IMR-90 (cell line): ENCODE data around the gene FOXI1. TPM values are rescaled to one million over a fixed set of nuclear protein-coding genes. Genes with fewer than 3 reads are reported as not detected.

Experiments used
- ATAC-seq: fragments of 200-7000 bp; cut with Tn5 transposase; 2 replicates; pipeline ENCODE4 v1.9.1; 2020; ENCODE audit warnings: low read depth, mild to moderate bottlenecking, moderate library complexity
- BruUV-seq: library from RNA; stranded (reverse); fragments of 400-500 nt; replicated peaks from 2 replicates; lab custom pipeline; 2021; lab: Mats Ljungman, UMichigan
- CTCF ChIA-PET: fragments of 300-600 bp; formaldehyde crosslinking; extraction: SDS; loops from one replicate; lab custom pipeline; 2021; ENCODE audit warnings: antibody characterized with exemption; lab: Yijun Ruan, JAX
- POLR2A ChIA-PET: fragments of 300-600 bp; sonication (Branson Sonifier 250); formaldehyde crosslinking; loops from one replicate; lab custom pipeline; 2022; ENCODE audit warnings: antibody characterized with exemption; ENCODE audit not compliant: unreplicated experiment; lab: Charles Lee
- DNase-seq: peaks from one replicate; pipeline ENCODE4 v3.0.0; 2013
- H2AFZ ChIP-seq: replicated peaks from 2 replicates; pipeline ENCODE3; 2013; ENCODE audit warnings: low read length, mild to moderate bottlenecking; ENCODE audit not compliant: poor library complexity
- H2AK5ac ChIP-seq: 2 replicates; pipeline ENCODE4 v1.6.1; 2013; ENCODE audit warnings: low read depth, low read length, inconsistent platforms
- H2AK9ac ChIP-seq: replicated peaks from 2 replicates; pipeline ENCODE3; 2013; ENCODE audit warnings: mild to moderate bottlenecking, low read depth, low read length, moderate library complexity; ENCODE audit not compliant: poor library complexity
- H2BK120ac ChIP-seq: 2 replicates; pipeline ENCODE4 v1.6.1; 2013; ENCODE audit warnings: low read depth, low read length, inconsistent platforms
- H2BK15ac ChIP-seq: 3 replicates; pipeline ENCODE4 v1.6.1; 2013; ENCODE audit warnings: low read depth, low read length, inconsistent platforms
- H2BK20ac ChIP-seq: 2 replicates; pipeline ENCODE4 v1.6.1; 2013; ENCODE audit warnings: low read depth, mild to moderate bottlenecking, inconsistent platforms, low read length, moderate library complexity
- H2BK5ac ChIP-seq: 2 replicates; pipeline ENCODE4 v1.6.1; 2013; ENCODE audit warnings: mild to moderate bottlenecking, low read depth, low read length, inconsistent platforms; ENCODE audit not compliant: poor library complexity, severe bottlenecking
- H3K14ac ChIP-seq: replicated peaks from 2 replicates; pipeline ENCODE4 v1.6.1; 2013; ENCODE audit warnings: low read depth, low read length, inconsistent platforms
- H3K18ac ChIP-seq: 2 replicates; pipeline ENCODE4 v1.6.1; 2013; ENCODE audit warnings: low read depth, low read length, control low read depth
- H3K23ac ChIP-seq: 2 replicates; pipeline ENCODE4 v1.6.1; 2013; ENCODE audit warnings: low read depth, low read length, inconsistent platforms
- H3K27ac ChIP-seq: 2 replicates; pipeline ENCODE4 v1.5.1; 2013; ENCODE audit warnings: mild to moderate bottlenecking, control low read depth, low read length; ENCODE audit not compliant: insufficient read depth
- H3K27me3 ChIP-seq: 2 replicates; pipeline ENCODE4 v1.6.1; 2013; ENCODE audit warnings: low read length; ENCODE audit not compliant: control insufficient read depth, insufficient read depth
- H3K36me3 ChIP-seq: 2 replicates; pipeline ENCODE4 v1.6.1; 2013; ENCODE audit warnings: low read length, mixed read lengths; ENCODE audit not compliant: control insufficient read depth, insufficient read depth
- H3K4ac ChIP-seq: 2 replicates; pipeline ENCODE4 v1.6.1; 2013; ENCODE audit warnings: low read depth, low read length, inconsistent platforms
- H3K4me1 ChIP-seq: 2 replicates; pipeline ENCODE4 v1.6.1; 2013; ENCODE audit warnings: low read length, mixed read lengths; ENCODE audit not compliant: control insufficient read depth, insufficient read depth
- H3K4me2 ChIP-seq: 2 replicates; pipeline ENCODE4 v1.6.1; 2013; ENCODE audit warnings: low read depth, mild to moderate bottlenecking, control low read depth, low read length, moderate library complexity
- H3K4me3 ChIP-seq: 2 replicates; pipeline ENCODE4 v1.5.1; 2013; ENCODE audit warnings: low read depth, mild to moderate bottlenecking, control low read depth, low read length, moderate library complexity; ENCODE audit not compliant: insufficient read depth
- H3K56ac ChIP-seq: 2 replicates; pipeline ENCODE4 v1.6.1; 2013; ENCODE audit warnings: low read length, inconsistent platforms; ENCODE audit not compliant: insufficient read depth; ENCODE audit errors: extremely low read depth
- H3K79me1 ChIP-seq, 2 experiments: 2 replicates each; pipeline ENCODE4 v1.6.1; 2013; ENCODE audit warnings: low read length in 2 of 2, inconsistent platforms in 1 of 2, low read depth in 1 of 2
- H3K9ac ChIP-seq: 2 replicates; pipeline ENCODE4 v1.6.1; 2013; ENCODE audit warnings: low read depth, low read length, control low read depth
- H3K9me1 ChIP-seq: 2 replicates; pipeline ENCODE4 v1.6.1; 2013; ENCODE audit warnings: low read length, inconsistent platforms; ENCODE audit not compliant: insufficient read depth
- H3K9me3 ChIP-seq: 2 replicates; pipeline ENCODE4 v1.6.1; 2013; ENCODE audit warnings: low read length; ENCODE audit not compliant: control insufficient read depth, insufficient read depth
- H4K20me1 ChIP-seq: 2 replicates; pipeline ENCODE4 v1.6.1; 2013; ENCODE audit warnings: low read length, inconsistent platforms; ENCODE audit not compliant: insufficient read depth
- H4K5ac ChIP-seq: 2 replicates; pipeline ENCODE4 v1.6.1; 2013; ENCODE audit warnings: mild to moderate bottlenecking, low read depth, low read length, control low read depth
- H4K8ac ChIP-seq, 2 experiments: 2 replicates each; pipeline ENCODE4 v1.6.1; 2013; ENCODE audit warnings: low read depth in 2 of 2, low read length in 2 of 2, control low read depth in 1 of 2, inconsistent platforms in 1 of 2
- H4K91ac ChIP-seq: 2 replicates; pipeline ENCODE4 v1.6.1; 2013; ENCODE audit warnings: low read depth, low read length, inconsistent platforms; ENCODE audit not compliant: insufficient read depth
- BHLHE40 ChIP-seq: fragments of 150-350 bp; IDR thresholded peaks from 2 replicates; pipeline ENCODE4 v1.6.1; 2016; ENCODE audit warnings: mild to moderate bottlenecking, low read depth, low read length
- CTCF ChIP-seq: conservative IDR thresholded peaks from 2 replicates; pipeline ENCODE4 v1.5.1; 2012; ENCODE audit warnings: mild to moderate bottlenecking, low read depth, low read length, improper control_type of control experiment
- POLR2A ChIP-seq: IDR thresholded peaks from 2 replicates; pipeline ENCODE4 v1.6.1; 2012; ENCODE audit warnings: mild to moderate bottlenecking, low read depth, low read length
- RCOR1 ChIP-seq: IDR thresholded peaks from 2 replicates; pipeline ENCODE4 v1.6.1; 2012; ENCODE audit warnings: mild to moderate bottlenecking, low read length, improper control_type of control experiment; ENCODE audit not compliant: insufficient replicate concordance
- WGBS, 2 experiments: methylation state at CpG; one replicate each; pipeline versions ENCODE4 v1.1.5 to v1.1.7; 2013; ENCODE audit warnings: missing lambda C conversion rate in 2 of 2; ENCODE audit not compliant: insufficient read length in 1 of 2; ENCODE audit errors: extremely low coverage in 2 of 2; 5-methylcytosine and 5-hydroxymethylcytosine counted together
- dilution Hi-C: fragments of 300-500 bp; cut with HindIII; formaldehyde crosslinking; loops from one replicate; pipeline ENCODE4 v1.14.3; 2018; ENCODE audit warnings: low sequenced_read_pairs; ENCODE audit not compliant: unreplicated experiment
- in situ Hi-C: fragments of 300-500 bp; cut with MboI; formaldehyde crosslinking; loops from 3 replicates; pipeline ENCODE4 v1.14.3; 2019; ENCODE audit warnings: low sequenced_read_pairs, inconsistent platforms, mixed read lengths
- intact Hi-C: fragments of 100-400 bp; cut with micrococcal nuclease; formaldehyde crosslinking; loops from 2 replicates; pipeline ENCODE4 v1.10.0; 2022
- polyA plus RNA-seq, 3 experiments: library from polyadenylated mRNA; depleted of rRNA; stranded (reverse); fragments of >200 nt; gene quantifications; 2 replicates each; pipeline ENCODE4 v1.2.3, GENCODE V29; 2012; ENCODE audit warnings: low replicate concordance in 1 of 3
- total RNA-seq: library from RNA; depleted of rRNA; stranded (reverse); fragments of >200 nt; gene quantifications from 2 replicates; pipeline ENCODE4 v1.2.3, GENCODE V29; 2012

The FOXI1 gene
- total and polyA plus RNA-seq, 2 of the 4 experiments (the other 2 are of a cell fraction) = not detected

GRCh38 chr5:170137694-170138214, 32.1 kb downstream of the FOXI1 start:
- ATAC-seq (no peak), DNase-seq (no peak)
- CTCF ChIA-PET = no interaction called here
- H3K23ac ChIP-seq = no peak overlapping the region
- H2AK9ac ChIP-seq = peak overlapping the region; percentile 26
- no peak overlapping the region for H2BK120ac ChIP-seq
- no peak overlapping the region for H3K4ac ChIP-seq
- dilution Hi-C loops (no loop called here), in situ Hi-C loops (no loop called here), intact Hi-C loops (no loop called here)
- no peak overlapping the region for H2AK5ac ChIP-seq
- no peaks in the 10 kb centered on the region for H3K9me3 ChIP-seq
- no peaks in the 10 kb centered on the region for H3K36me3 ChIP-seq
- no peak overlapping the region for H3K4me3 ChIP-seq
- H4K5ac ChIP-seq = no peak overlapping the region
- no peaks in the 10 kb centered on the region for H3K27me3 ChIP-seq
- no peak overlapping the region for H3K4me2 ChIP-seq
- POLR2A ChIA-PET = no interaction called here
- no peak overlapping the region for H3K9ac ChIP-seq
- no peak overlapping the region for H4K8ac ChIP-seq
- no peak overlapping the region for H3K56ac ChIP-seq
- no peak overlapping the region for H2AFZ ChIP-seq
- H4K91ac ChIP-seq = no peak overlapping the region
- H3K14ac ChIP-seq = no peak overlapping the region
- no peak overlapping the region for H3K27ac ChIP-seq
- H2BK15ac ChIP-seq = no peak overlapping the region
- H3K18ac ChIP-seq = no peak overlapping the region
- WGBS, 2 experiments = 47% methylated on average over 2 of the region's 2 CpGs; no CpG with 5 or more reads in 1 of the 2 experiments
- no peaks in the 10 kb centered on the region for H4K20me1 ChIP-seq
- H3K79me1 ChIP-seq = no peaks in the 10 kb centered on the region
- no peak overlapping the region for H2BK20ac ChIP-seq
- H3K9me1 ChIP-seq = no peaks in the 10 kb centered on the region
- no TSS peak for BruUV-seq
- no peak overlapping the region for H2BK5ac ChIP-seq
- H3K4me1 ChIP-seq = no peaks in the 10 kb centered on the region
- TF ChIP-seq CTCF (no peak), RCOR1 (no peak), BHLHE40 (no peak), POLR2A (no peak)
